ENCODE results near the gene ABCA6. TPM values are rescaled to one million over a fixed set of nuclear protein-coding genes. Genes with fewer than 3 reads are reported as not detected.

The ABCA6 gene
- total and polyA plus RNA-seq, 2 experiments from 2014 or later = 1.6 to 6.3 TPM

DNA sequence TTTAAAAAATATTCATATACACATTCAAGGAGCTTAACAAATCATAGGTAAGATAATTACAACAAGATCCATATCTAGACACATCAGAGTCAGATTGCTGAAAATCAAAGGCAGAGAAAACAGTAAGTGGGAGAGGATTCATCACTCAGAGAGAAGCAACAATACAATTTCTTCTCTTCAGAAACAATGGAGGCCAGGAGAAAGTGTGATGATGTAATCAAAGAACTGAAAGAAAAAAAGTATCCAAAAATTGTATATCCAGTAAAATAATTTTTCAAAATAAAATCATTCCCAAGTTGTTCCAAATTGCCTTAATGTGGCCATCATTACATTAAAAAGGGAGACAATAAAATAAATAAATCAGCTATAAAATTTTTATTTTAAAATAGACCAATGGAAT lies 17.7 kb upstream of the ABCA6 start:
- H3K27ac ChIP-seq = no peak overlapping the region
- H3K4me1 ChIP-seq (ENCODE audit: insufficient read depth) = no peaks in the 10 kb centered on the region
- H3K27me3 ChIP-seq = no peaks in the 10 kb centered on the region
- no peak for DNase-seq (ENCODE audit: low spot score)
- no peak overlapping the region for H2AFZ ChIP-seq
- no peak overlapping the region for H3K4me2 ChIP-seq
- TF ChIP-seq EZH2 (IDR thresholded peaks at IDR 0.05; ENCODE audit: borderline replicate concordance) = no peak
- TF ChIP-seq EZH2phosphoT487 (IDR thresholded peaks at IDR 0.05; ENCODE audit: low read depth, severe bottlenecking, unreplicated experiment) = no peak
- no peak for TF ChIP-seq CTCF (IDR thresholded peaks at IDR 0.05; ENCODE audit: poor library complexity)
- H3K9me2 ChIP-seq (replicated peaks; ENCODE audit: insufficient read depth) = no peaks in the 10 kb centered on the region
- no peaks in the 10 kb centered on the region for H3K36me3 ChIP-seq (replicated peaks; ENCODE audit: insufficient read depth, low read depth)
- no peaks in the 10 kb centered on the region for H3K9me3 ChIP-seq (ENCODE audit: low read depth)
- no peak overlapping the region for H3K4me3 ChIP-seq
- H3K79me2 ChIP-seq = no peaks in the 10 kb centered on the region
- H4K20me1 ChIP-seq (ENCODE audit: insufficient read depth, poor library complexity, severe bottlenecking) = no peaks in the 10 kb centered on the region

- Histone ChIP-seq H3K27me3 (no peaks in the 10 kb centered on the region), H3K9me3 (ENCODE audit: low read depth) (no peaks in the 10 kb centered on the region), H3K9me2 (replicated peaks; ENCODE audit: insufficient read depth) (no peaks in the 10 kb centered on the region), H3K4me2 (no peak overlapping the region), H3K4me1 (ENCODE audit: insufficient read depth) (no peaks in the 10 kb centered on the region), H2AFZ (no peak overlapping the region), H4K20me1 (ENCODE audit: insufficient read depth, poor library complexity, severe bottlenecking) (no peaks in the 10 kb centered on the region), H3K27ac (no peak overlapping the region), H3K36me3 (replicated peaks; ENCODE audit: insufficient read depth, low read depth) (no peaks in the 10 kb centered on the region), H3K4me3 (no peak overlapping the region), H3K79me2 (no peaks in the 10 kb centered on the region)
- DNase-seq (ENCODE audit: low spot score) = no peak
- TF ChIP-seq CTCF (IDR thresholded peaks at IDR 0.05; ENCODE audit: poor library complexity) (no peak), EZH2phosphoT487 (IDR thresholded peaks at IDR 0.05; ENCODE audit: low read depth, severe bottlenecking, unreplicated experiment) (no peak), EZH2 (IDR thresholded peaks at IDR 0.05; ENCODE audit: borderline replicate concordance) (no peak)
- 93% methylated on average over 2 of the region's 2 CpGs for WGBS (ENCODE audit: low lambda C conversion rate, missing lambda C conversion rate)
Measured at GRCh38 chr17:69154267-69154666, 12.6 kb upstream of the ABCA6 start.

DNA sequence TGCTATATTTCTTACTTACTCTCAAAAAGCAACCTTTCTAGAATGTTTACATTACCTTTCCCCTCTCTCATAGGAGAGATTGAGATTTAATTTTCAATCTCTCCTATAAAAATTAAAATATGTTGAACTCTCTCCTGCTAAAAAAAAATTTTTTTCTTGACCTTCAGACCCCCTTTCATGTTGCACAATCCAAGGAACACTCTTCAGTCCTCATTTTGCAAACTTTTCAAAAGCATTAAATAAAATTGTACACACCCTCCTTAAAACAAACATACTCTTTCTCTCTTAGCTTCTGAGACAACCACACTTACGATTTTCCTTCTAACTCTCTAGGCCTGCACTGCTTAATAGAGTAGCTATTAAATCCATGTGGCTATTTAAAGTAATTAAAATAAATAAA lies 8.6 kb upstream of the ABCA6 start:
- no peaks in the 10 kb centered on the region for H3K79me2 ChIP-seq
- no peak overlapping the region for H3K4me3 ChIP-seq
- no peak for TF ChIP-seq CTCF (IDR thresholded peaks at IDR 0.05; ENCODE audit: poor library complexity)
- no peak for TF ChIP-seq EZH2phosphoT487 (IDR thresholded peaks at IDR 0.05; ENCODE audit: low read depth, severe bottlenecking, unreplicated experiment)
- no peak for TF ChIP-seq EZH2 (IDR thresholded peaks at IDR 0.05; ENCODE audit: borderline replicate concordance)
- no peaks in the 10 kb centered on the region for H3K36me3 ChIP-seq (replicated peaks; ENCODE audit: insufficient read depth, low read depth)
- no peaks in the 10 kb centered on the region for H3K27me3 ChIP-seq
- no peak overlapping the region for H2AFZ ChIP-seq
- H3K9me3 ChIP-seq (ENCODE audit: low read depth) = no peaks in the 10 kb centered on the region
- no peak overlapping the region for H3K27ac ChIP-seq
- WGBS (ENCODE audit: low lambda C conversion rate, missing lambda C conversion rate) = 28% methylated on average over 1 of the region's 1 CpG
- no peaks in the 10 kb centered on the region for H3K4me1 ChIP-seq (ENCODE audit: insufficient read depth)
- no peak for DNase-seq (ENCODE audit: low spot score)
- no peak overlapping the region for H3K4me2 ChIP-seq
- H3K9me2 ChIP-seq (replicated peaks; ENCODE audit: insufficient read depth) = no peaks in the 10 kb centered on the region
- H4K20me1 ChIP-seq (ENCODE audit: insufficient read depth, poor library complexity, severe bottlenecking) = no peaks in the 10 kb centered on the region

- no peak for TF ChIP-seq EZH2 (IDR thresholded peaks at IDR 0.05; ENCODE audit: borderline replicate concordance)
- no peak for TF ChIP-seq EZH2phosphoT487 (IDR thresholded peaks at IDR 0.05; ENCODE audit: low read depth, severe bottlenecking, unreplicated experiment)
- no peaks in the 10 kb centered on the region for H3K79me2 ChIP-seq
- H3K27ac ChIP-seq = no peak overlapping the region
- no peaks in the 10 kb centered on the region for H4K20me1 ChIP-seq (ENCODE audit: insufficient read depth, poor library complexity, severe bottlenecking)
- no peaks in the 10 kb centered on the region for H3K9me3 ChIP-seq (ENCODE audit: low read depth)
- no peaks in the 10 kb centered on the region for H3K9me2 ChIP-seq (replicated peaks; ENCODE audit: insufficient read depth)
- H3K4me2 ChIP-seq = no peak overlapping the region
- no peak overlapping the region for H2AFZ ChIP-seq
- no peaks in the 10 kb centered on the region for H3K36me3 ChIP-seq (replicated peaks; ENCODE audit: insufficient read depth, low read depth)
- WGBS (ENCODE audit: low lambda C conversion rate, missing lambda C conversion rate) = 79% methylated on average over 2 of the region's 2 CpGs
- H3K27me3 ChIP-seq = no peaks in the 10 kb centered on the region
- no peak overlapping the region for H3K4me3 ChIP-seq
- no peak for DNase-seq (ENCODE audit: low spot score)
- no peaks in the 10 kb centered on the region for H3K4me1 ChIP-seq (ENCODE audit: insufficient read depth)
Measured at GRCh38 chr17:69147460-69147859, 5.8 kb upstream of the ABCA6 start.
